NCI-H187 (cell line): ENCODE results near the gene WDFY1.

Experiments
- DNase-seq, 2 experiments: peaks; one replicate each; lab custom pipeline; 2025; lab: John Stamatoyannopoulos, UW

The WDFY1 gene

DNA sequence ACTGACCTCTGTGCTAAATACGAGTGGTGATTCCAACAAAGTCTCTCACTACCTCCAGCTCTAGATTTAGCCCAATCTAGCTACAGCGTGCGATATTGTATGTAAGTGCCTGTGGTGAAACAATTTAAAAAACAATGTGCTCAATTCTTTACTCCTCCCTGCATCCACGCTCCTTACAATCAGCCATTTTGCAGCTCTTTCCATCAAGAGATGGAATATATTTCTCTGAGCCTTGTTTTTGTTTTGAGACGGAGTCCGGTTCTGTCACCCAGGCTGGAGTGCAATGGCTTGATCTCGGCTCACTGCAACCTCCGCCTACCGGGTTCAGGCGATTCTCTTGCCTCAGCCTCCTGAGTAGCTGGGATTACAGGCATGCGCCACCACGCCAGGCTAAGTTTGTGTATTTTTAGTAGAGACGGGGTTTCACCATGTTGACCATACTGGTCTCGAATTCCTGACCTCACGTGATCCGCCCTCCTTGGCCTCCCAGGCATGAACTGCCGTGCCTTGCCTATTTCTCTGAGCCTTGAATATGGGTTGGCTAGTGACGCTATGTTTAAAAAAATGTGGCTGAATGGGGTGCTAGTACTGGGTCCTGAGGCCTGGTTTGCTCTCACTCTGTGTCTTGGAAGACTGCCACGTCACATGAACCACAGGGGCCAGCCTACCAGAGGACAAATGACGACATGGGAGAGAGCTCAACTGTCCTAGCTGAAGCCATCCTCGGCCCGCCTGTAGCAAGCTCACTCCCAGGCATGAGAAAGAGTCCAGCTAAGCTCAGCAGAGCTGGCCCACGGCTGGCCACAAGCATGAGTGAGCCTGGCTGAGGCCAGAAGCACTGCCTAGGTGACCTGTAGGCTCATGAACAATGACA, 14.8 kb downstream of the WDFY1 start:
- DNase-seq = no peak

DNA sequence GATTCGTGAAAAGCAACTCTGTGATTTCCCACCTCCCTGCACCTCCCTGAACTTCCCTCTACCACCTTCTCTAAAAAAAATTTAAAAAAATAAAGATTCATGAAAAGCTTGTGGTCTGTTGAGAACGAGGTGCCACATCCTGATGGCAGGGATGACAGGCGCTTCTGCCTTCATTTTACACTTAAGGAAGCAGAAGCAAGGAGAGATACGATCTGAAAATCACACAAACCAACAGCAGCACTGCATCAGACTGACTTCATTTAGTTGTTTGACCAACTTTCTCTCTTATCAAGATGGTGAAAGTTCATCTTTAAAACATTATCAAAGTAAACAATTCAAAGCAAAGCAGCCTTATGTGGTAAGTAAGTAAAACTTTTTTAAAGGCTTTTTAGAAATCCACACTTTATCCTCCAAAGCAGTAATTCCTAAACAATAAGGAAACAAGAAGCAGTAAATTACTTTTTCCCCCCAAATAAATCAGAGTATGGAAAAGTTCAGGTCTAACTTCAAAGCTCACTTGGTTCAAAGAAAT, 15.5 kb downstream of the WDFY1 start:
- no peak for DNase-seq

- no peak for DNase-seq
Observed at GRCh38 chr2:223928113-223929006, 16.8 kb downstream of the WDFY1 start.

GRCh38 chr2:223925106-223925505, 20.0 kb downstream of the WDFY1 start:
- no peak for DNase-seq

- DNase-seq = no peak
Observed at GRCh38 chr2:223923976-223924375, 21.2 kb downstream of the WDFY1 start.

- no peak for DNase-seq
Observed at GRCh38 chr2:223922308-223922707, 22.8 kb downstream of the WDFY1 start.

DNA sequence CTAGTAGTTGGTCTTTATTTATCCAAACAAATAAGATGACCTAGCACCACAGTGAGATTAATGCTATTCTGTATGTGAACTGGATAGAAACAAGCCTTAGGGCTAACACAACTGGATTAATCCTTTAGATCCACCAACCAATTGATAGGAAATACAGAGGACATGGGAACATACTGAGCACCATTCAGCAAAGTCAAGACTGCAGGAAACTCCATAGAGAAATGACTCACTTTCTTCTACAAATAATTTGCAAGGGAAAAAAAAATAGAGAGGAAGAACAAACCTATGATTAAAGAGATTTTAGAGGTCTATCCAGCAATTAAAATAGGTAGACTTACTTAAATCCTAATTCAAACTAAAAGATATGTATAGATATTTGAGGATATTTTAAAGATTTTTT, 23.9 kb downstream of the WDFY1 start:
- no peak for DNase-seq

- DNase-seq = no peak
Observed at GRCh38 chr2:223920109-223920508, 25.0 kb downstream of the WDFY1 start.

DNA sequence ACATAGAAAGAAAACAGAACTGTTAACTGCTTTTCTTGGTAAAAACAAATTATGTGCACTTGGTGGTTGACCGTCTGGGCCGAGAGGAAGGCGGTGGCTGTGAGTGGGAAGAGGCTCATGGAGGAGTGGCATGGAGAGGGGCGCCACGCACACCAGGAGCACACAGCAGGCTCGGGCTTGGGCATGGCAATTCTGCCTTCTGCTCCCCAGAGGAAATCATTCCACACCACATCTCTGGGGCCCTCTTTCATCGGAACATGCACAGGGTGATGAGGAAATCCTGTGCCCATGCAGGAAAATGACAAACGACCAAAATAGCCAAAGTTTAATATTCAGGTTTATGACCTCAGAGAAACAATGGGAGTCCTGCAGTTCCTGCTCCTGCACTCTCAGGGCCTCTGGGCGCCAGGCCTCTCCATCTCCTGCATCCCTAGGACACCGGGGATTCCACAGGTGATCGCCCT, 26.4 kb downstream of the WDFY1 start:
- DNase-seq = no peak

- DNase-seq = no peak
Observed at GRCh38 chr2:223916181-223916920, 28.8 kb downstream of the WDFY1 start.

GRCh38 chr2:223915071-223915470, 30.1 kb downstream of the WDFY1 start:
- no peak for DNase-seq

DNA sequence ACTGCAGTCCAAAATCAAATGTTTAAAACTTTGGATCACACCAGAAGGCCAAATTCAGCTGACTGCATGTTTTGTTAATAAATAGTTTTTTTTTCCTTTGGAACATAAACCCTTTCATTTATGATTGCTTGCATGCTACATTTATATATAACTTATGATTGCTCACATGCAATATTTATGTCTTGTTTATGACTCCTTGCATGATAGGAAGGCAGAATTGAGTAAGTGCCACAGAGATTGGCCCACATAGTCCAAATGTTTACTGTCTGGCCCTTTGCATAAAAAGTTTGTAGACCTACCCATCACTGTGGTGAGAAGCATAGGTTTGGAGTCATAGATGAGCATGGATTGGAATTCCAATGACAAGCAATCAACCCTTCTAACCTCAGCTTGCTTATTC, 30.8 kb downstream of the WDFY1 start:
- no peak for DNase-seq

GRCh38 chr2:223909001-223909741, 36.0 kb downstream of the WDFY1 start:
- DNase-seq = no peak

- no peak for DNase-seq
Observed at GRCh38 chr2:223908304-223908998, 36.7 kb downstream of the WDFY1 start.

- no peak for DNase-seq
Observed at GRCh38 chr2:223905996-223906395, 39.1 kb downstream of the WDFY1 start.

DNA sequence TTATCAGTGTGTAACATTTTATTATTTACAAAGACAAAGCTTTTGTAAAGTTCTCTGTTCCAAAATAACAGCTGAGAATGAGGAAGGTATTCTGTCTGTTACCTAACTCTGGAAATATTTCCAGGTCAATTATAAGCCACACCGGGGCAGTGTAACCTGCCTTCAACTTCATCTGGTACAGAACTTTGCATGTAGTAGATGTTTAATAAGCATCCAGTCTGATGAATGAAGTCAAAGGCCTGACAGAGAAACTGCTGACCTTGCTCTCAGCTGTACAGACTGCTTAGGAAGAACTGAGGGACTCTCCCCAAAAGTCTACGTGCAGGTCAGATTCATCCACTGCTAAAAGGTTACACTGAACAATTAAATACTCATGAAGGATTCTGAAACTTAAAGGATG, 43.3 kb downstream of the WDFY1 start:
- DNase-seq = no peak

GRCh38 chr2:223901311-223901710, 43.8 kb downstream of the WDFY1 start:
- DNase-seq = no peak

DNA sequence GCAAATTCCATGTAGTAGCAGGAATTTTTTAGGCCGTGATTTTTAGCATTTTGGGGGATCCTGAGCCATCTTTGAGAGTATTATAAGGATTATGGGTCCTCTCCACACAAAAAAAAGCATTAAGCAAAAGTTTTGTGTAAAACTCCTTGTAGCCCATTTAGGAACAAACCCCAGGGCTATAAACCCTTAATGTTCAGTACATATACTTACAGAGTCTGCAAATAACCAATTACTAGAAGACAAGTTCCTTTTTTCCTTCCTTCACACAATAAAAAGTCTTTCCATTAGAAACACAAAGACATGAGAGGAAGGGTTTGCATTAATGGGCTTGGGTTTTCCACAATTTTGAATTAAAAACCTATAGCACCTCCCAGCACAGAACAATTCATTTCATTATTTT, 44.6 kb downstream of the WDFY1 start:
- no peak for DNase-seq

GRCh38 chr2:223900066-223900465, 45.1 kb downstream of the WDFY1 start:
- DNase-seq = no peak

DNA sequence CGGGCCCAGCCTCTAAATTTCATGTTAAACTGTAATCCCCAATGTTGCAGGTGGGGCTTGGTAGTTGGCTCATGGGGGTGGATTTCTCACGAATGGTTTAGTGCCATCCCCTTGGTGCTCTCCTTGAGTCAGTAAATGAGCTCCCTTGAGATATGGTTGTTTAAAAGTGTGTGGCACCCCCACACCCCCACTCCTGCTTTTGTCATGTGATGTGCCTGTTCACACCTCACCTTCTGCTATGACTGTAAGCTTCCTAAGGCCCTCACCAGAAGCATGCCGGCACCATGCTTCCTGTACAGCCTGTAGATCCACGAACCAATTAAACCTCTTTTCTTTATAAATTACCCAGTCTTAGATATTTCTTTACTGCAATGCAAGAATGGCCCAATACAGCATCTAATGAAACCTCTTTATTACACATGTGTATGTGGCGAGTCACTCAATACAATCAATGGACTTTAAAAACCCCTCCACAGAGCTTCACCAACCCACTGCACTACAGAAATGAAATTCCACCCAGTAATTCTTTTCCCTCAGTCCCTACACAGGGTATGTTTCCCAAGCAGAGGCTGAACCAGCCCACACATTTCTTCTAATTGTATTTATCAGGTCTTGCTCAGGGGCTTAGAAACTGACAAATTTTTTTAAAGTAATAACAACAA, 47.3 kb downstream of the WDFY1 start:
- DNase-seq = no peak
